PC-3 (cell line): ENCODE data around the gene DIAPH3. TPM values are rescaled to one million over a fixed set of nuclear protein-coding genes. Genes with fewer than 3 reads are reported as not detected.

Experiments used
- ATAC-seq: fragments of 200-7000 bp; cut with Tn5 transposase; 2 replicates; pipeline ENCODE4 v1.9.1; 2020; ENCODE audit warnings: mild to moderate bottlenecking, moderate library complexity
- BruUV-seq: library from RNA; stranded (reverse); fragments of 400-500 nt; replicated peaks from 2 replicates; lab custom pipeline; 2021; lab: Mats Ljungman, UMichigan
- CTCF ChIA-PET: fragments of 300-600 bp; sonication (Branson Sonifier 250); formaldehyde crosslinking; loops from one replicate; lab custom pipeline; 2022; ENCODE audit warnings: antibody characterized with exemption; lab: Charles Lee
- POLR2A ChIA-PET: fragments of 300-600 bp; sonication (Branson Sonifier 250); formaldehyde crosslinking; loops from one replicate; lab custom pipeline; 2022; ENCODE audit warnings: antibody characterized with exemption; ENCODE audit not compliant: unreplicated experiment; lab: Charles Lee
- DNase-seq: peaks from one replicate; pipeline ENCODE4 v3.0.0-alpha.2; 2015
- H2AFZ ChIP-seq: fragments of 300-600 bp; sonication (generic); 2 replicates; pipeline ENCODE4 v1.6.0; 2016; ENCODE audit warnings: antibody characterized with exemption, low read length
- H3F3A ChIP-seq: fragments of 300-600 bp; sonication (generic); one replicate; pipeline ENCODE4 v1.6.0; 2017; ENCODE audit warnings: antibody characterized with exemption, low read length, control low read depth, mild to moderate bottlenecking; ENCODE audit not compliant: unreplicated experiment
- H3K27ac ChIP-seq: fragments of 300-600 bp; sonication (generic); 2 replicates; pipeline ENCODE4 v1.5.1; 2016; ENCODE audit warnings: mild to moderate bottlenecking, low read length
- H3K27me3 ChIP-seq: fragments of 300-600 bp; sonication (generic); 2 replicates; pipeline ENCODE4 v1.6.1; 2016; ENCODE audit warnings: low read length, mixed read lengths
- H3K36me3 ChIP-seq: fragments of 300-600 bp; sonication (generic); 2 replicates; pipeline ENCODE4 v1.6.1; 2016; ENCODE audit warnings: low read depth, mixed run types, low read length, mixed read lengths
- H3K4me1 ChIP-seq: fragments of 300-600 bp; sonication (generic); 2 replicates; pipeline ENCODE4 v1.5.1; 2016; ENCODE audit warnings: low read length; ENCODE audit not compliant: insufficient read depth
- H3K4me2 ChIP-seq: fragments of 300-600 bp; sonication (generic); 2 replicates; pipeline ENCODE4 v1.6.0; 2016; ENCODE audit warnings: low read length
- H3K4me3 ChIP-seq: fragments of 300-600 bp; sonication (generic); 2 replicates; pipeline ENCODE4 v1.5.1; 2016; ENCODE audit warnings: mild to moderate bottlenecking, low read length, mixed read lengths
- H3K79me2 ChIP-seq: fragments of 300-600 bp; sonication (generic); 2 replicates; pipeline ENCODE4 v1.6.1; 2017; ENCODE audit warnings: low read length, mixed read lengths
- H3K9ac ChIP-seq: fragments of 300-600 bp; sonication (generic); 2 replicates; pipeline ENCODE4 v1.6.0; 2016; ENCODE audit warnings: mild to moderate bottlenecking, low read length
- H3K9me2 ChIP-seq: fragments of 300-600 bp; sonication (generic); replicated peaks from 2 replicates; pipeline ENCODE4 v1.6.1; 2016; ENCODE audit warnings: mixed run types, low read length, mixed read lengths
- H3K9me3 ChIP-seq: fragments of 300-600 bp; sonication (generic); 2 replicates; pipeline ENCODE4 v1.6.1; 2016; ENCODE audit warnings: low read length, mixed read lengths
- H4K20me1 ChIP-seq: fragments of 300-600 bp; sonication (generic); 2 replicates; pipeline ENCODE4 v1.6.1; 2016; ENCODE audit warnings: low read length, mixed read lengths
- EZH2 ChIP-seq: fragments of 300-600 bp; sonication (generic); IDR thresholded peaks from one replicate; pipeline ENCODE4 v1.6.1; 2017; ENCODE audit warnings: antibody characterized with exemption, mild to moderate bottlenecking, low read length; ENCODE audit not compliant: unreplicated experiment
- EZH2phosphoT487 ChIP-seq: fragments of 300-600 bp; sonication (generic); IDR thresholded peaks from 2 replicates; pipeline ENCODE4 v1.6.1; 2018; ENCODE audit warnings: mild to moderate bottlenecking, antibody characterized with exemption, low read length, borderline replicate concordance
- intact Hi-C: fragments of 100-400 bp; cut with micrococcal nuclease; formaldehyde crosslinking; loops from 2 replicates; pipeline ENCODE4 v1.9.0; 2023
- total RNA-seq: library from RNA; depleted of rRNA; stranded (reverse); fragments of >200 nt; gene quantifications from 2 replicates; pipeline ENCODE4 v1.2.3, GENCODE V29; 2014
- TF ChIP-seq, protein P1 (sequence below): fragments of 300-600 bp; sonication (generic); conservative IDR thresholded peaks from 2 replicates; pipeline ENCODE4 v1.5.1; 2017; ENCODE audit warnings: antibody characterized with exemption, low read depth, mild to moderate bottlenecking, low read length

The DIAPH3 gene
- total RNA-seq, 1 experiment from 2014 or later: 7.6 TPM

GRCh38 chr13:60099631-60100420, 63.9 kb downstream of the DIAPH3 start:
- Histone ChIP-seq H3K79me2 (0 out of 2 replicates have a peak, but pooled peaks cover 3% of the 10 kb centered on the region), H3K4me2 (no peak overlapping the region), H2AFZ (no peak overlapping the region), H3K9ac (no peak overlapping the region), H3K27me3 (no peaks in the 10 kb centered on the region), H3K4me3 (no peak overlapping the region), H3K9me3 (no peaks in the 10 kb centered on the region), H3F3A (no peaks in the 10 kb centered on the region), H4K20me1 (no peaks in the 10 kb centered on the region), H3K4me1 (no peaks in the 10 kb centered on the region), H3K9me2 (no peaks in the 10 kb centered on the region), H3K36me3 (no peaks in the 10 kb centered on the region), H3K27ac (no peak overlapping the region)
- DNase-seq: no peak
- BruUV-seq: no TSS peak
- POLR2A ChIA-PET: interaction anchor here (0.6 kb wide), 1 partner anchor 12 kb away, joined by 8 read pairs; no protein-coding TSS in a partner anchor
- ATAC-seq: no peak
- CTCF ChIA-PET: no interaction called here
- TF ChIP-seq EZH2phosphoT487 (no peak), EZH2 (no peak)
- TF ChIP-seq, protein P1, sequence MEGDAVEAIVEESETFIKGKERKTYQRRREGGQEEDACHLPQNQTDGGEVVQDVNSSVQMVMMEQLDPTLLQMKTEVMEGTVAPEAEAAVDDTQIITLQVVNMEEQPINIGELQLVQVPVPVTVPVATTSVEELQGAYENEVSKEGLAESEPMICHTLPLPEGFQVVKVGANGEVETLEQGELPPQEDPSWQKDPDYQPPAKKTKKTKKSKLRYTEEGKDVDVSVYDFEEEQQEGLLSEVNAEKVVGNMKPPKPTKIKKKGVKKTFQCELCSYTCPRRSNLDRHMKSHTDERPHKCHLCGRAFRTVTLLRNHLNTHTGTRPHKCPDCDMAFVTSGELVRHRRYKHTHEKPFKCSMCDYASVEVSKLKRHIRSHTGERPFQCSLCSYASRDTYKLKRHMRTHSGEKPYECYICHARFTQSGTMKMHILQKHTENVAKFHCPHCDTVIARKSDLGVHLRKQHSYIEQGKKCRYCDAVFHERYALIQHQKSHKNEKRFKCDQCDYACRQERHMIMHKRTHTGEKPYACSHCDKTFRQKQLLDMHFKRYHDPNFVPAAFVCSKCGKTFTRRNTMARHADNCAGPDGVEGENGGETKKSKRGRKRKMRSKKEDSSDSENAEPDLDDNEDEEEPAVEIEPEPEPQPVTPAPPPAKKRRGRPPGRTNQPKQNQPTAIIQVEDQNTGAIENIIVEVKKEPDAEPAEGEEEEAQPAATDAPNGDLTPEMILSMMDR: no peak
- intact Hi-C loops: no loop called here

GRCh38 chr13:60095300-60095699, 68.4 kb downstream of the DIAPH3 start:
- intact Hi-C loops: no loop called here
- Histone ChIP-seq H3K9me3 (no peaks in the 10 kb centered on the region), H3K4me2 (no peak overlapping the region), H3K4me3 (no peak overlapping the region), H3K27ac (no peak overlapping the region), H3K36me3 (no peaks in the 10 kb centered on the region), H3K4me1 (no peaks in the 10 kb centered on the region), H3K9ac (no peak overlapping the region), H3F3A (no peaks in the 10 kb centered on the region), H4K20me1 (no peaks in the 10 kb centered on the region), H3K79me2 (no peaks in the 10 kb centered on the region), H3K27me3 (no peaks in the 10 kb centered on the region), H2AFZ (no peak overlapping the region), H3K9me2 (no peaks in the 10 kb centered on the region)
- TF ChIP-seq EZH2 (no peak), EZH2phosphoT487 (no peak)
- TF ChIP-seq, protein P1: no peak
- POLR2A ChIA-PET: no interaction called here
- no TSS peak for BruUV-seq
- ATAC-seq: no peak
- DNase-seq: no peak
- CTCF ChIA-PET: no interaction called here
